SJCRH30 (cell line): ENCODE results near the gene MSGN1. TPM values are rescaled to one million over a fixed set of nuclear protein-coding genes. Genes with fewer than 3 reads are reported as not detected.

ENCODE experiments used
- DNase-seq, 2 experiments: peaks; one replicate each; pipeline ENCODE4 v3.0.0-alpha.2; 2015 to 2020
- H3K27ac ChIP-seq: fragments of 250-450 bp; sonication (Bioruptor Pico); 2 replicates; pipeline ENCODE4 v1.5.1; 2020; ENCODE audit warnings: mild to moderate bottlenecking, moderate library complexity
- H3K27me3 ChIP-seq: fragments of 250-450 bp; sonication (Bioruptor Pico); 2 replicates; pipeline ENCODE4 v1.5.1; 2020; ENCODE audit warnings: mild to moderate bottlenecking, moderate library complexity
- H3K36me3 ChIP-seq: fragments of 250-450 bp; sonication (Bioruptor Pico); 2 replicates; pipeline ENCODE4 v1.5.1; 2020; ENCODE audit warnings: mild to moderate bottlenecking, moderate library complexity
- H3K4me1 ChIP-seq: fragments of 250-450 bp; sonication (Bioruptor Pico); 2 replicates; pipeline ENCODE4 v1.5.1; 2020; ENCODE audit warnings: mild to moderate bottlenecking, moderate library complexity
- H3K4me3 ChIP-seq: fragments of 250-450 bp; sonication (Bioruptor Pico); 2 replicates; pipeline ENCODE4 v1.5.1; 2020; ENCODE audit warnings: mild to moderate bottlenecking, moderate library complexity
- H3K9me3 ChIP-seq: fragments of 250-450 bp; sonication (Bioruptor Pico); replicated peaks from 2 replicates; pipeline ENCODE4 v1.5.1; 2020; ENCODE audit warnings: mild to moderate bottlenecking, moderate library complexity
- total RNA-seq: library from RNA; depleted of rRNA; stranded (reverse); fragments of >200 nt; shearing (Covaris generic); gene quantifications from 2 replicates; pipeline ENCODE4 v1.2.3, GENCODE V29; 2014

MSGN1 gene
- total RNA-seq, 1 experiment from 2014 or later, result not detected

DNA sequence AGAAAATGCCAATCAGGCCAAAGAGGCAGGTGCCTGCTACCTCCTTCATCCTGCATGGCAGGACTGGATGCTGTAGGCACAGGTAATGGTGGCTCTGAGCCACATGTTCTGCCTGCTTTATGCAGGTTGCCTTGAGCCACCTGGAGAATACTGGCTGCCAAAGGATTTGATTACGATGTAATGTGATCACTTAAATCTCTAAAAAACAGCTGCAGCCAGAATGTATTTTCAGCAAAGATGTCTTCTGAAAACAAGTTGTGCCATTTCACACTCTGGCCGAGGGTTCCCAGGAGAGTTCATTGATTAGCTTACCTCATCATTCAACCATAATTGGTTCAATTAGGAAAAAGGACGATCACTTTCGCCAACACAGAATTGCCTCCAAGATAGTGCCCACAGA is 17.9 kb upstream of the MSGN1 start:
- peak in 1 of 2 experiments; percentile 56 for DNase-seq
- Histone ChIP-seq H3K4me3 (peak overlapping the region; percentile 52; the same call in 1 of the 2 replicates), H3K27ac (peak overlapping the region; percentile 99), H3K36me3 (no peaks in the 10 kb centered on the region), H3K9me3 (no peaks in the 10 kb centered on the region), H3K27me3 (no peaks in the 10 kb centered on the region), H3K4me1 (peaks cover 57% of the 10 kb centered on the region)

DNA sequence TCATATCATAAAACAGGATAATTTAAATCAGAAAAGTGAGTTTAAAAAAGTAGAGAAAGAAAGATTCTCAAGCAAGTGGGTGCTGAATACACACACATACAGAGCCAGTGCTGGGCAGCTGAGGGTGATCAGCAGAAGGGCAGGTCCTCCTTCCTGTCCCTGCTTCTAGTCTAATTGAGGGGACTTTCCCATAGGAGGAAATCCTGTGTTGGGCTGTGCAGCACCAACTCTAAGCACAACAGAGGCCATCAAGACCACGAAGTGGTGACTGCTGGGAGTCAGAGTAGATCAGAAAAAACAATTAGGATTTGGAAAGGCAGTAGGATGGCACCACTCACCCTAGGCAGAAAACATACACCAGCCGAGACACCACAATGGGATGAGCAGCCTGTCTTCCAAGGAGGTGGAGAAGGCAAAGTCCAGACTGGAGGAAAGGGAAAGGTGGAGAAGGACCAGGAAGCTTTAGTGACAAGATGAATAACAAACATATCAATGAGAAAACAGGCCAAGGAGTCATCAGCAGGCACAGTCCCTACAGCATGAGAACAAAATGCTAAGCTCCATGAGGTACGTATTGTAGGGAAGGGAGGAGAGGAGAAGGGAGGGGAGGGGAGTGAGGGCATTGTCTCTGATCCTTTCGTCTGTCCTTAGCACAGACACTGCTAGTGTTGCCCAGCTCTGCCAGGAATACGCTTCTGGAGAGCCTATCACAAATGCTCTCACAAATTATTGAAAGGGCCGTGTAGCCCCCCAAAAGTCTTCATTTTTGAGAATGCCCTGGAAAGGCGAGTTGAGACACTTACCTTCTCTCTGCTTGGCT is 16.7 kb upstream of the MSGN1 start:
- Histone ChIP-seq H3K27ac (peak overlapping the region; percentile 99), H3K9me3 (no peaks in the 10 kb centered on the region), H3K27me3 (no peaks in the 10 kb centered on the region), H3K4me3 (peak overlapping the region; percentile 52), H3K4me1 (peaks cover 51% of the 10 kb centered on the region), H3K36me3 (no peaks in the 10 kb centered on the region)
- peak; percentile 70 to 81 for DNase-seq

GRCh38 chr2:17800219-17800618 is 16.0 kb upstream of the MSGN1 start:
- Histone ChIP-seq H3K9me3 (no peaks in the 10 kb centered on the region), H3K36me3 (no peaks in the 10 kb centered on the region), H3K27ac (peak overlapping the region; percentile 99), H3K27me3 (no peaks in the 10 kb centered on the region), H3K4me3 (peak overlapping the region; percentile 52), H3K4me1 (peaks cover 44% of the 10 kb centered on the region)
- peak; percentile 97 to 100 for DNase-seq

GRCh38 chr2:17800693-17801458 is 15.4 kb upstream of the MSGN1 start:
- Histone ChIP-seq H3K36me3 (no peaks in the 10 kb centered on the region), H3K9me3 (no peaks in the 10 kb centered on the region), H3K4me3 (peak overlapping the region; percentile 7; the same call in 1 of the 2 replicates), H3K27me3 (no peaks in the 10 kb centered on the region), H3K4me1 (peaks cover 46% of the 10 kb centered on the region), H3K27ac (peak overlapping the region; percentile 99)
- DNase-seq, result peak; percentile 85 to 94

GRCh38 chr2:17803497-17803896 is 12.8 kb upstream of the MSGN1 start:
- H3K4me3 ChIP-seq, result no peak overlapping the region
- no peaks in the 10 kb centered on the region for H3K9me3 ChIP-seq
- no peak overlapping the region for H3K27ac ChIP-seq
- H3K36me3 ChIP-seq, result no peaks in the 10 kb centered on the region
- peaks cover 46% of the 10 kb centered on the region for H3K4me1 ChIP-seq
- no peaks in the 10 kb centered on the region for H3K27me3 ChIP-seq
- no peak for DNase-seq

DNA sequence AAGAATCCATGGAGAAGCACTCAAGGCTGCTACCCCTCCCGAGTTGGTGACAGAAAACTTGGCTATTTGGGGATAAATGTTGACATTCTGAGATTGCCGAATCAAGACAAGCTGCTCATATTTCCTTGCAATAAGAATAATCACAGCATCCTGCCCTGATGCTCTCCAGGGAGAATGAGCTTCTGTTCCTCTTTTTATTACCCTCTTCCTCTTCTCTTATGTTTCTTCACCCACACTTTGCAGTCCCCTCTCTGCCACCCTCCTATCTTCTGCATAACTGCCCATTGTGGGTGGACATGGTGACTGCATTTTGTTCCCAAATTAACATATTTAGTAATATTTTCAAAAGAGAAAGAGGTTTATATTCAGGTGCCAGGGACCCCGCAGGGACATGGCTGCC is 11.9 kb upstream of the MSGN1 start:
- H3K4me3 ChIP-seq, result no peak overlapping the region
- no peaks in the 10 kb centered on the region for H3K9me3 ChIP-seq
- no peak for DNase-seq
- H3K36me3 ChIP-seq, result no peaks in the 10 kb centered on the region
- H3K27ac ChIP-seq, result no peak overlapping the region
- H3K4me1 ChIP-seq, result peaks cover 37% of the 10 kb centered on the region
- no peaks in the 10 kb centered on the region for H3K27me3 ChIP-seq

GRCh38 chr2:17805166-17805565 is 11.1 kb upstream of the MSGN1 start:
- Histone ChIP-seq H3K4me3 (no peak overlapping the region), H3K4me1 (peaks cover 32% of the 10 kb centered on the region), H3K27me3 (no peaks in the 10 kb centered on the region), H3K9me3 (no peaks in the 10 kb centered on the region), H3K36me3 (no peaks in the 10 kb centered on the region), H3K27ac (no peak overlapping the region)
- DNase-seq, result no peak

DNA sequence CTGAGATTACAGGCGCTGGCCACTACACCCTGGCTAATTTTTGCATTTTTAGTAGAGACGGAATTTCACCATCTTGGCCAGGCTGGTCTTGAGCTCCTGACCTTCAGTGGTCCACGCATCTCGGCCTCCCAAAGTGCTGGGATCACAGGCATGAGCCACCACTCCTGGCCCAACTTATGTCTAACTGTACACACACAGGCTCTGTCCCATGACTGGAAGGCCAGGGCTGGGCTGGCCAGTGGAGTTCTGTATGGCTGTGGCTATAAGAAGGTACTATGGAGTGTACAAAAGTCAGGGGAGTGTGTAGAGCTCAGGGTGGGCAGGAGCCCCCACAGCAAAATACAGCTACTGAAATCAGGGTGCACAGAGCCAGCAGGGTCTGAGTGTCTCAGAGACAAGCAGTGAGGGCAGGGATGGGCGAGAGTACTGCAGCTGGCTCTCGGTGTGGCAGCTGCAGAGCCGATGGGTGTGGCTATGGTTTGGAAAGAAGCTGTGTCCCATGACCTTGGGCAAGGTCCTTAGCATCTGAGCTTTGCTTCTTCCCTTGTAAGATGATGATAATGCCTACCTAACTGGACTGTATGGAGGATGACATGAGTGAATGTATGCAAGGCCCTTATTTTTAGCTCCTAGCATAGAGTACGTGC is 10.4 kb upstream of the MSGN1 start:
- Histone ChIP-seq H3K9me3 (no peaks in the 10 kb centered on the region), H3K36me3 (no peaks in the 10 kb centered on the region), H3K4me1 (peaks cover 27% of the 10 kb centered on the region), H3K4me3 (no peak overlapping the region), H3K27ac (peak overlapping the region; percentile 43), H3K27me3 (no peaks in the 10 kb centered on the region)
- DNase-seq, result peak; percentile 82 to 85

DNA sequence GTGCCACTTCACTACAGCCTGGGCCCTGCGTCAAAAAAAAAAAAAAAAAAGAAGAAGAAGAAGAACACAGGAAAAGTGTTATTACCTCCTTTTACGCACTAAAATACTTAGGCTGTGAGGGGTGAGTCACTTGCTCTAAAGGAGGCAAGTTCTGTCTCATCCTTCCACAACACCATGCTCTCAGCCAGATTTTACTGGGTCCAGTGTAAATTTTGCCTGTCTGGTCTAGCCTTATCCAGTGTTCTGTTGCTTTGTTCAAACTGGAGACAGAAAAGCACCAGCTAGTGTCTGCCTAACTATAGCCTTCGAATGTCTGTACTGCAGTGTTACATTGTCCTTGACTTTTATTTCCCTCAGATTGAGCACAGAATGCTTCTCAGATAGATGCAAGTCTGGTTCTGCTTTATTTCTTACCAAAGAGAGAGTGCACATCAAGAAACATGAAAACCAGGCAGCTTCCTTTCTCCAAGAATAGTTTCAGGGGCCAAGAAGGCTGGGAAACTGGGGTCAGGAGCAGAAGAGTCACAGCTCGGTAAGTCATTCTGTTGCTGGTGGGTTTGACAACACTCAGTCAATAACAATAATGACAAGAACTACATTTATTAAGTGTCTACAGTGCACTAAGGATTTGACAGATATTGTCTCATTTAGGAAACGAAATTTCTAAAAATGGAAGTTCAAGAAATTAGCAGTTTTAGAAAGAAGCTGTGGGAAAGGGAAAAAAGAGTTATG is 3.1 kb upstream of the MSGN1 start:
- H3K9me3 ChIP-seq, result no peaks in the 10 kb centered on the region
- H3K4me3 ChIP-seq, result peak overlapping the region; percentile 16
- H3K27me3 ChIP-seq, result no peaks in the 10 kb centered on the region
- peak in 1 of 2 experiments; percentile 57 for DNase-seq
- peak overlapping the region; percentile 84 for H3K27ac ChIP-seq
- H3K36me3 ChIP-seq, result no peaks in the 10 kb centered on the region
- peaks cover 30% of the 10 kb centered on the region for H3K4me1 ChIP-seq

DNA sequence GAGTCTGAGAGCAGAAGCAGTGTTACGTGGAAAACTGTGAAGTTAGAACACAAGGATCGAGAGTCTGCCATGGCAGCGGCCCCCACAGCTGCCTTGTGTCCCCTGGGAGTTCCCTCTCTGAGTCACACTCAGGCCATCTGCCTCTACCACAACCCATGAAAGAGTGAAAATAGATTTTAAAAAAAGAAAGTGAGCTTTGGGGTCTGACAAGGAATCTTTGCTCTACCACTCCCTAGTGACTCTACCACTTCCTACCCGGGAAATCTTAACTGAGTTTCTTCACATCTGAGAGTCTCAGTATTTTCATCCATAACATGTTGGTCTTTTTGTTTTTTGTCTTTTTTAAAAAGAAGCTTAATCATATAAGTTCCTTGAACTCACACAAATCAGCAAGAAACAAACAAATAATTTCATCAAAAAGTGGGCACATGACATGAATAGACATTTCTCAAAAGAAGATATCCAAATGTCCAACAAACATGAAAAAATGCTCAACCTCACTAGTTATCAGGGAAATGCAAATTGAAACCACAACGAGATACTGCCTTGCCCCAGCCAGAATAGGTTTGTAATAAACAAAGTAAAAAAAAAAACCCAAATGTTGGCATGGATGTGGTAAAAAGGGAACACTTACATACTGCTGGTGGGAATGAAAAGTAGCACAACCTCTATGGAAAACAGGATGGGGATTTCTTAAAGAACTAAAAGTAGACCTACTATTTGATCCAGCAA is 2.4 kb upstream of the MSGN1 start:
- Histone ChIP-seq H3K27me3 (no peaks in the 10 kb centered on the region), H3K9me3 (no peaks in the 10 kb centered on the region), H3K4me3 (peak overlapping the region; percentile 16), H3K4me1 (peaks cover 30% of the 10 kb centered on the region), H3K27ac (peak overlapping the region; percentile 84), H3K36me3 (no peaks in the 10 kb centered on the region)
- DNase-seq, result peak; percentile 95 to 98

DNA sequence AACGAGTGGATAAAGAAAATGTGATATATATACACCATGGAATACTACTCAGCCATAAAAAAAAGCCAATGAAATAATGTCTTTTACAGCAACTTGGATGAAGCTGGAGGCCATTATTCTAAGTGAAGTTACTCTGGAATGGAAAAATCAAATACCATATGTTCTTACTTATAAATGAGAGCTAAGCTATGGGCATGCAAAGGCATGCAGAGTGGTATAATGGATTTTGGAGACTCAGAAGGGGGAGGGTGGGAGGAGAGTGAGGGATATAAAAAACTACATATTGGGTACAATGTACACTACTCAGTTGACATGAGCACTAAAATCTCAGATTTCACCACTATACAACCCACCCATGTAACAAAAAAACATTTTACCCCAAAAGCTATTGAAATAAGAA is 1.7 kb upstream of the MSGN1 start:
- H3K9me3 ChIP-seq, result no peaks in the 10 kb centered on the region
- H3K27ac ChIP-seq, result peak overlapping the region; percentile 84
- no peak for DNase-seq

GRCh38 chr2:17815468-17816184 is 634 bp upstream of the MSGN1 start:
- no peak overlapping the region for H3K27ac ChIP-seq
- H3K9me3 ChIP-seq, result no peaks in the 10 kb centered on the region
- peaks cover 30% of the 10 kb centered on the region for H3K4me1 ChIP-seq
- no peaks in the 10 kb centered on the region for H3K36me3 ChIP-seq
- H3K27me3 ChIP-seq, result no peaks in the 10 kb centered on the region
- DNase-seq, result no peak
- H3K4me3 ChIP-seq, result no peak overlapping the region

More for the DNA sequence above, 1.7 kb upstream of the MSGN1 start:
- H3K27me3 ChIP-seq, result no peaks in the 10 kb centered on the region
- H3K4me3 ChIP-seq, result no peak overlapping the region
- H3K36me3 ChIP-seq, result no peaks in the 10 kb centered on the region
- peaks cover 30% of the 10 kb centered on the region for H3K4me1 ChIP-seq

GRCh38 chr2:17818235-17818815 is 2.1 kb downstream of the MSGN1 start:
- H3K36me3 ChIP-seq, result no peaks in the 10 kb centered on the region
- H3K9me3 ChIP-seq, result no peaks in the 10 kb centered on the region
- no peak for DNase-seq
- H3K27ac ChIP-seq, result no peak overlapping the region
- no peak overlapping the region for H3K4me3 ChIP-seq
- no peaks in the 10 kb centered on the region for H3K27me3 ChIP-seq
- peaks cover 22% of the 10 kb centered on the region for H3K4me1 ChIP-seq
